ENCODE data around the gene POU4F1. TPM values are rescaled to one million over a fixed set of nuclear protein-coding genes. Genes with fewer than 3 reads are reported as not detected.

Gene POU4F1
- total RNA-seq, 1 donor from 2014 or later = not detected

DNA sequence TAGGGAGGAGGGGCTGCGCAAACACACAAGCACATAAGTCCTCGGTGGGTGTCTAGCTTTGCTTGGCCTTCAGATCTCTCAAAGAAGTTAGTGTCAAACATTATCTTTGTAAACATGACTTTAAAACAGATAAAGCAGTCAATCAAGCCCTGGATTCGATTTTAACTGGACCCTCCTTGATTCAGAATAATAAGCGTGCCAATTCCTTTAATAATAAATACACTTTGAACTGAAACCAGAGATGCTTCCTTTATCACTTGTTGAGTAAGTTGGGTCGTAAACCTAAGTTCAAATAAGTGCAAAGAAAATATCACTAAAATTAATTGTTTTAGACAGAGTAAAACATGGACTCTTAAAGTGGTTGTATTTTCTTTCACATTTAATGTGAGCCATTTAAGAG lies 30.9 kb downstream of the POU4F1 start:
- TF ChIP-seq, protein P1, sequence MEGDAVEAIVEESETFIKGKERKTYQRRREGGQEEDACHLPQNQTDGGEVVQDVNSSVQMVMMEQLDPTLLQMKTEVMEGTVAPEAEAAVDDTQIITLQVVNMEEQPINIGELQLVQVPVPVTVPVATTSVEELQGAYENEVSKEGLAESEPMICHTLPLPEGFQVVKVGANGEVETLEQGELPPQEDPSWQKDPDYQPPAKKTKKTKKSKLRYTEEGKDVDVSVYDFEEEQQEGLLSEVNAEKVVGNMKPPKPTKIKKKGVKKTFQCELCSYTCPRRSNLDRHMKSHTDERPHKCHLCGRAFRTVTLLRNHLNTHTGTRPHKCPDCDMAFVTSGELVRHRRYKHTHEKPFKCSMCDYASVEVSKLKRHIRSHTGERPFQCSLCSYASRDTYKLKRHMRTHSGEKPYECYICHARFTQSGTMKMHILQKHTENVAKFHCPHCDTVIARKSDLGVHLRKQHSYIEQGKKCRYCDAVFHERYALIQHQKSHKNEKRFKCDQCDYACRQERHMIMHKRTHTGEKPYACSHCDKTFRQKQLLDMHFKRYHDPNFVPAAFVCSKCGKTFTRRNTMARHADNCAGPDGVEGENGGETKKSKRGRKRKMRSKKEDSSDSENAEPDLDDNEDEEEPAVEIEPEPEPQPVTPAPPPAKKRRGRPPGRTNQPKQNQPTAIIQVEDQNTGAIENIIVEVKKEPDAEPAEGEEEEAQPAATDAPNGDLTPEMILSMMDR (IDR thresholded peaks at IDR 0.05) = no peak
- Mint-ChIP-seq H3K27ac (ENCODE audit: unreplicated experiment) (no peak overlapping the region), H3K36me3 (ENCODE audit: unreplicated experiment) (no peaks in the 10 kb centered on the region), H3K4me1 (ENCODE audit: unreplicated experiment) (no peaks in the 10 kb centered on the region), H3K27me3 (ENCODE audit: unreplicated experiment) (peaks cover 21% of the 10 kb centered on the region), H3K9me3 (ENCODE audit: unreplicated experiment) (no peaks in the 10 kb centered on the region), H3K4me3 (ENCODE audit: unreplicated experiment) (no peak overlapping the region)
- no peak for DNase-seq (ENCODE audit: extremely low spot score, unreplicated experiment)

DNA sequence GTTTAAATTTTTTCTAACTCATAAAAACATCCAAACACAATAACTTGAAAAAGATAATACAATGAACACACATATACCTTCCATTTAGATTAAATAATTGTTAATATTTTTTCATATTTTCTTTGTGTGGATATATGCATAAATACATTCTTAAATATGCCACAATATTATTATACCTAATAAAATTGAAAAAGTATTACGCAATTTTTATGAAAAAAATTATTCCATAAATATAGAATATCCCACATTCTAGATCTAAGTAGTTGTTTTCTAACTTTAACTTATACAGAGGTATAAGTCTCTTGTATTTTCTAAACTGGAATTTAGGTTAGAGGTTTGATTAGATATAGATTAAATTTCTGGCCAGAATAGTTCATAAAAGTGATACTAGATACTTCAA lies 34.3 kb downstream of the POU4F1 start:
- Mint-ChIP-seq H3K9me3 (ENCODE audit: unreplicated experiment) (no peaks in the 10 kb centered on the region), H3K27ac (ENCODE audit: unreplicated experiment) (no peak overlapping the region), H3K4me3 (ENCODE audit: unreplicated experiment) (no peak overlapping the region), H3K36me3 (ENCODE audit: unreplicated experiment) (no peaks in the 10 kb centered on the region), H3K27me3 (ENCODE audit: unreplicated experiment) (peaks cover 22% of the 10 kb centered on the region), H3K4me1 (ENCODE audit: unreplicated experiment) (no peaks in the 10 kb centered on the region)
- TF ChIP-seq, protein P1 (IDR thresholded peaks at IDR 0.05) = no peak
- no peak for DNase-seq (ENCODE audit: extremely low spot score, unreplicated experiment)

DNA sequence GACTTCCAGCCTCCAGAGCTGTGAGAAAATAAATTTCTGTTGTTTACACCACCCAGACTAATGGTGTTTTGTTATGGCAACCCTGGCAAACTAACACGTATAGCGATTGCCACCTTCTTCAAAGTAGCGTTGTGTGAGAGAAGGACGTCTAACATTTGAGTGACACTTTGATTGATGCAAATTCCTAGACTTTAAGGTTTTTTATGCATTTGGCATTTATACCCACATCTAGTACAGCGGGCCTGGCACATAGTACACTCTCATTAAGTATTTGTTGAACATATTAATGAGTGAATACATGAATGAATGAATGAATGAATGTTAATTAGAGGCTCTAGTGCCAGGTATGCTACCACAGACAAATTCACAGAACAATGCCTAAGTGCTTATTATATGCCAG lies 36.7 kb downstream of the POU4F1 start:
- Mint-ChIP-seq H3K4me3 (ENCODE audit: unreplicated experiment) (no peak overlapping the region), H3K4me1 (ENCODE audit: unreplicated experiment) (no peaks in the 10 kb centered on the region), H3K36me3 (ENCODE audit: unreplicated experiment) (no peaks in the 10 kb centered on the region), H3K9me3 (ENCODE audit: unreplicated experiment) (no peaks in the 10 kb centered on the region), H3K27me3 (ENCODE audit: unreplicated experiment) (peaks cover 28% of the 10 kb centered on the region), H3K27ac (ENCODE audit: unreplicated experiment) (no peak overlapping the region)
- TF ChIP-seq, protein P1 (IDR thresholded peaks at IDR 0.05) = no peak
- DNase-seq (ENCODE audit: extremely low spot score, unreplicated experiment) = no peak

DNA sequence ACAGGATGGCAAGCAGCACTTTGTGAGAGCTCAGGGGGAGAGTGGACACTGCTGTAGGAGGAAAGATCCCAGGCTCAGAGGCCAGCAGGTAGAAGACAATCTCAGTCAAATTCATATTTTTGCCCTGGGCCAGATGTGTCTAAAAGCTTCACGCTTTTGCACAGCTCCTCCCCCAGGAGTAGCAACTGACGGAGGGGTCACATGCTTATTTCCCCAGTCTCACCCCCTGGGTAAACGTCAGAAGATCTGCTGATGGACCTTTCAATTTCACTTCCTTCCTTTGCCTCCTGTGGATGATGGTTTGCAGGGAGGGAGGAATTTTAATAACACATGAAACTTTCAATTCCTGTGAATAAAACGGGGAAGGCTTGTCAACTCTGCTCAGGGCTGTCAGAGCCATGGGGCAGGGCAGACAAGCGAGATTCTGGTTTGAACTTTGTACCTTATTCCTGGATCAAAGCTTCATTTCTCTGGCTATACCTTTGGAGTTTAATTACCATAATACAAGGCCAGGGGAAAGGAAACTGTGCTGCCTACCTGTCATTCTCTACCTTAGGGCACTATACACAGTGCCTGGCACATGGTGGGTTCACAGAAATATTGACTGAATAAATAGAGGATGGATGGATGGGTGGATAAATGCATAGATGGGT lies 41.0 kb downstream of the POU4F1 start:
- peaks cover 16% of the 10 kb centered on the region for H3K27me3 Mint-ChIP-seq (ENCODE audit: unreplicated experiment)
- H3K27ac Mint-ChIP-seq (ENCODE audit: unreplicated experiment) = no peak overlapping the region
- TF ChIP-seq, protein P1 (IDR thresholded peaks at IDR 0.05) = no peak

More for the DNA sequence above, 41.0 kb downstream of the POU4F1 start:
- no peaks in the 10 kb centered on the region for H3K36me3 Mint-ChIP-seq (ENCODE audit: unreplicated experiment)
- H3K4me3 Mint-ChIP-seq (ENCODE audit: unreplicated experiment) = no peak overlapping the region
- DNase-seq (ENCODE audit: extremely low spot score, unreplicated experiment) = no peak
- H3K9me3 Mint-ChIP-seq (ENCODE audit: unreplicated experiment) = no peaks in the 10 kb centered on the region
- H3K4me1 Mint-ChIP-seq (ENCODE audit: unreplicated experiment) = no peaks in the 10 kb centered on the region

Other genes with a start within 250 kb of the POU4F1 start
- 9.4 and 10.5 TPM in 2 replicates for gene OBI1, start 55.6 kb upstream of the POU4F1 start, total RNA-seq